Measurements from ENCODE around the gene SOHLH1. TPM values are rescaled to one million over a fixed set of nuclear protein-coding genes. Genes with fewer than 3 reads are reported as not detected.

SOHLH1 gene
- total RNA-seq (2014; rRNA removed; shearing (Covaris generic)) (not detected in 2 replicates), total RNA-seq (2022) (not detected in 2 replicates), Bru-seq, nascent RNA (not detected), BruChase-seq, experiment 1, labeled RNA remaining after a 6-hour chase (not detected), BruChase-seq, experiment 2, labeled RNA remaining after a 2-hour chase (not detected)
- long read RNA-seq: 0 reads

- Histone ChIP-seq H3K36me3 (ENCODE audit: insufficient read depth, low read length) (no peaks in the 10 kb centered on the region), H3K9me3 (ENCODE audit: low read length) (no peaks in the 10 kb centered on the region), H3K4me3 (ENCODE audit: low read depth, low read length, poor library complexity, severe bottlenecking) (no peak within 1 kb of the TSS), H3K27ac (ENCODE audit: low read depth, low read length, poor library complexity, severe bottlenecking) (no peak within 1 kb of the TSS), H4K20me1 (ENCODE audit: insufficient read depth, low read length) (no peaks in the 10 kb centered on the region), H2AFZ (ENCODE audit: low read length) (no peak within 1 kb of the TSS), H3K9me2 (ENCODE audit: insufficient read depth, low read length) (no peaks in the 10 kb centered on the region), H3K79me2 (ENCODE audit: insufficient read depth, low read depth, low read length) (no peaks in the 10 kb centered on the region), H3K4me1 (ENCODE audit: insufficient read depth, low read length, poor library complexity, severe bottlenecking) (no peaks in the 10 kb centered on the region), H3K4me2 (ENCODE audit: low read length) (no peak within 1 kb of the TSS)
- intact Hi-C loops (cut with micrococcal nuclease; ENCODE audit: unreplicated experiment): no loop called here
- CTCF ChIA-PET (ENCODE audit: unreplicated experiment): no interaction called here
- BruUV-seq (replicated peaks): no TSS peak
- TF ChIP-seq EZH2phosphoT487 (IDR thresholded peaks at IDR 0.05; ENCODE audit: borderline replicate concordance, low read depth, low read length) (no peak), CTCF (conservative IDR thresholded peaks at IDR 0.05; ENCODE audit: low read length) (no peak)
- DNase-seq (ENCODE audit: low spot score): no peak
- POLR2A ChIA-PET: no interaction called here
These were observed at the start of gene SOHLH1 for GRCh38 chr9:135699440-135699839. SOHLH1 (minus strand) TSS chr9:135699481; CDS start chr9:135699467, 14 bp downstream.

DNA sequence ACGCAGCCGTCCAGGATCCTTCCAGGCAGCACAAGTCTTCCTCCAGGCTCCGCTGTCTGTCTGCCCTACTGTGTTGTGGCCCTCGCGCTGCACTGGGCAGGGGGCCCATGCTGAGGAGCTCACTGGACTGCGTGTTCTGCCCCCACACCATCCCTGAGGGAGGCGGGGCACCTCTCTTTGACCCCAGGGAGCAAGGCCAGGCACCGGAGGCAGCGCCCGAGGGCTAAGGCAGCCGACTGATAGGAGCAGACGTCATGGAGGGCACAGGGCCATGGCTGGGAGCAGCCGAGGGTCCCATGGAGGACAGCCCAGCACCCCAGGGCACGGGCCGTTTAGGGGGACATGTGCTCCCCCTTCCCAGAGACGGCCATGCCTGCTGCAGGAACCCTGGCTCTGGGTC lies 49.4 kb upstream of the SOHLH1 start:
- H3K79me2 ChIP-seq (ENCODE audit: insufficient read depth, low read depth, low read length): no peaks in the 10 kb centered on the region
- ChIA-PET POLR2A (no interaction called here), CTCF (ENCODE audit: unreplicated experiment) (no interaction called here)
- no TSS peak for BruUV-seq (replicated peaks)
- no peaks in the 10 kb centered on the region for H3K4me1 ChIP-seq (ENCODE audit: insufficient read depth, low read length, poor library complexity, severe bottlenecking)
- H3K9me2 ChIP-seq (ENCODE audit: insufficient read depth, low read length): no peaks in the 10 kb centered on the region
- TF ChIP-seq CTCF (conservative IDR thresholded peaks at IDR 0.05; ENCODE audit: low read length) (no peak), EZH2phosphoT487 (IDR thresholded peaks at IDR 0.05; ENCODE audit: borderline replicate concordance, low read depth, low read length) (no peak)
- no peak overlapping the region for H3K4me3 ChIP-seq (ENCODE audit: low read depth, low read length, poor library complexity, severe bottlenecking)
- DNase-seq (ENCODE audit: low spot score): no peak
- H3K9me3 ChIP-seq (ENCODE audit: low read length): no peaks in the 10 kb centered on the region
- H3K4me2 ChIP-seq (ENCODE audit: low read length): no peak overlapping the region
- no peaks in the 10 kb centered on the region for H4K20me1 ChIP-seq (ENCODE audit: insufficient read depth, low read length)
- H3K36me3 ChIP-seq (ENCODE audit: insufficient read depth, low read length): no peaks in the 10 kb centered on the region
- intact Hi-C loops (cut with micrococcal nuclease; ENCODE audit: unreplicated experiment): no loop called here
- H3K27ac ChIP-seq (ENCODE audit: low read depth, low read length, poor library complexity, severe bottlenecking): no peak overlapping the region
- no peak overlapping the region for H2AFZ ChIP-seq (ENCODE audit: low read length)

DNA sequence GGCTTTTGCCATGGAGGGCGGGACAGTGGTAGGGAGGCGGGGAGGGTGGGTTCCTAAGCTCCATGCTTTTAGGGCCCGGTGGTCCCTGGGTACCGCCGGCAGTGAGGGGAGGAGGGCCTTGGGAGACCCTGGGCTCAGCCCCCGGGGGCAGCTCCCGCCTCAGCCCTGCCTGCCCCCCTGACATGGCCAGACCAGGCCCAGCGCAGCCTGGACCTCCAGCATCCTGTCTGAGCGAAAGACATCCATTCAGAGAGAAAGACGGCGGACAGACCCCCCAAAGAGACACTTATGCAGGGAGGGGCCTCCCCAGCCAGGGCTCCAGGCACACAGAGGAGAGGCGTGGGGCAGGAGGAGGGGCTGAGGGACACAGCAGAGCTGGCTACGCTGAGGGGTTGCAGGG lies 48.0 kb upstream of the SOHLH1 start:
- ChIA-PET POLR2A (no interaction called here), CTCF (ENCODE audit: unreplicated experiment) (no interaction called here)
- no peaks in the 10 kb centered on the region for H3K9me2 ChIP-seq (ENCODE audit: insufficient read depth, low read length)
- H3K27ac ChIP-seq (ENCODE audit: low read depth, low read length, poor library complexity, severe bottlenecking): no peak overlapping the region
- no peaks in the 10 kb centered on the region for H3K36me3 ChIP-seq (ENCODE audit: insufficient read depth, low read length)
- intact Hi-C loops (cut with micrococcal nuclease; ENCODE audit: unreplicated experiment): no loop called here
- H4K20me1 ChIP-seq (ENCODE audit: insufficient read depth, low read length): no peaks in the 10 kb centered on the region
- H3K4me1 ChIP-seq (ENCODE audit: insufficient read depth, low read length, poor library complexity, severe bottlenecking): no peaks in the 10 kb centered on the region
- DNase-seq (ENCODE audit: low spot score): no peak
- no peak overlapping the region for H3K4me3 ChIP-seq (ENCODE audit: low read depth, low read length, poor library complexity, severe bottlenecking)
- H2AFZ ChIP-seq (ENCODE audit: low read length): no peak overlapping the region
- no peak overlapping the region for H3K4me2 ChIP-seq (ENCODE audit: low read length)
- BruUV-seq (replicated peaks): no TSS peak
- TF ChIP-seq EZH2phosphoT487 (IDR thresholded peaks at IDR 0.05; ENCODE audit: borderline replicate concordance, low read depth, low read length) (no peak), CTCF (conservative IDR thresholded peaks at IDR 0.05; ENCODE audit: low read length) (no peak)
- H3K9me3 ChIP-seq (ENCODE audit: low read length): no peaks in the 10 kb centered on the region
- H3K79me2 ChIP-seq (ENCODE audit: insufficient read depth, low read depth, low read length): no peaks in the 10 kb centered on the region
